ENCODE results near the gene STX11. TPM values are rescaled to one million over a fixed set of nuclear protein-coding genes. Genes with fewer than 3 reads are reported as not detected.

STX11 gene
- polyA plus RNA-seq, 1 donor (not counting 4 experiments of a cell fraction or from before 2014, with no cell fraction given), result 0.28 TPM

DNA sequence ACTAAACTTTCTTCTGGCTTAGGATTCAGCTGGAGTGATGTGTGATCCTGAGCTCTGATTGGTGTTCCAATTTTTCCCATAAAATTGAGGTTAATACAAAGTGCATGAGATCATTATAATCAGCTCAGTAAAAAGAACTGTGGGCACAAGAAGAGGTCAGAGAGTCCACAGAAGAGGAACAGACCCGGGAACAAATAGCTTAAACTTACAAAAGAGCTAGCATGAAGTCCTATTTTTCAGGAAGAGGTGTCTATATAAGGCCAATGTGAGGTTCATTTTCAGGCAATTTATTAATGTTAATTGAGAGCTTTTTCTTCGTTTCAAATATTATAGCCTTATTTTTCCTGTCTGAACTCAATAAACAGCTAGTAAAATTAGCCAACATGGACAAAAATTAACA lies 26.9 kb upstream of the STX11 start:
- DNase-seq (ENCODE audit: low read depth, low spot score) (no peak), FAIRE-seq (no peak)
- no peaks in the 10 kb centered on the region for H3K36me3 ChIP-seq (ENCODE audit: control insufficient read depth in 2 of 2, extremely low read depth in 1 of 2, insufficient read depth in 2 of 2, low read length in 2 of 2)
- no peaks in the 10 kb centered on the region for H3K27me3 ChIP-seq (ENCODE audit: control insufficient read depth, extremely low read depth, insufficient read depth, low read length)
- no peak overlapping the region for H3K4me2 ChIP-seq (ENCODE audit: control insufficient read depth, extremely low read depth, insufficient read depth, low read depth, low read length)
- TF ChIP-seq, protein P1, sequence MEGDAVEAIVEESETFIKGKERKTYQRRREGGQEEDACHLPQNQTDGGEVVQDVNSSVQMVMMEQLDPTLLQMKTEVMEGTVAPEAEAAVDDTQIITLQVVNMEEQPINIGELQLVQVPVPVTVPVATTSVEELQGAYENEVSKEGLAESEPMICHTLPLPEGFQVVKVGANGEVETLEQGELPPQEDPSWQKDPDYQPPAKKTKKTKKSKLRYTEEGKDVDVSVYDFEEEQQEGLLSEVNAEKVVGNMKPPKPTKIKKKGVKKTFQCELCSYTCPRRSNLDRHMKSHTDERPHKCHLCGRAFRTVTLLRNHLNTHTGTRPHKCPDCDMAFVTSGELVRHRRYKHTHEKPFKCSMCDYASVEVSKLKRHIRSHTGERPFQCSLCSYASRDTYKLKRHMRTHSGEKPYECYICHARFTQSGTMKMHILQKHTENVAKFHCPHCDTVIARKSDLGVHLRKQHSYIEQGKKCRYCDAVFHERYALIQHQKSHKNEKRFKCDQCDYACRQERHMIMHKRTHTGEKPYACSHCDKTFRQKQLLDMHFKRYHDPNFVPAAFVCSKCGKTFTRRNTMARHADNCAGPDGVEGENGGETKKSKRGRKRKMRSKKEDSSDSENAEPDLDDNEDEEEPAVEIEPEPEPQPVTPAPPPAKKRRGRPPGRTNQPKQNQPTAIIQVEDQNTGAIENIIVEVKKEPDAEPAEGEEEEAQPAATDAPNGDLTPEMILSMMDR (optimal IDR thresholded peaks at IDR 0.05 in 1 of 3, IDR thresholded peaks at IDR 0.05 in 1 of 3, conservative IDR thresholded peaks at IDR 0.05 in 1 of 3; ENCODE audit: extremely low read depth in 1 of 3, insufficient read depth in 2 of 3, low read length in 3 of 3), result no peak
- no peak for TF ChIP-seq EZH2 (IDR thresholded peaks at IDR 0.05; ENCODE audit: low read length)
- H3K9me3 ChIP-seq (ENCODE audit: control insufficient read depth, low read depth, low read length), result no peaks in the 10 kb centered on the region
- H3K27ac ChIP-seq (ENCODE audit: control insufficient read depth, insufficient read depth, low read length), result no peak overlapping the region
- H3K79me2 ChIP-seq (ENCODE audit: control insufficient read depth, insufficient read depth, low read length), result no peaks in the 10 kb centered on the region
- no peak overlapping the region for H3K9ac ChIP-seq (ENCODE audit: control insufficient read depth, extremely low read depth, insufficient read depth, low read length)
- no peaks in the 10 kb centered on the region for H4K20me1 ChIP-seq (ENCODE audit: control insufficient read depth, extremely low read depth, insufficient read depth, low read length)
- H2AFZ ChIP-seq (ENCODE audit: control insufficient read depth, low read length), result no peak overlapping the region
- dilution Hi-C loops (cut with MboI; ENCODE audit: extremely low pct_ligation_motif_present, low sequenced_read_pairs), result no loop called here
- no peaks in the 10 kb centered on the region for H3K9me1 ChIP-seq (ENCODE audit: control insufficient read depth, extremely low read depth, insufficient read depth, low read length)
- no peak overlapping the region for H3K4me3 ChIP-seq (ENCODE audit: control insufficient read depth in 2 of 3, extremely low read depth in 1 of 3, insufficient read depth in 2 of 3, low read depth in 1 of 3, low read length in 3 of 3)
- no peaks in the 10 kb centered on the region for H3K4me1 ChIP-seq (ENCODE audit: control insufficient read depth, extremely low read depth, insufficient read depth, low read length)

DNA sequence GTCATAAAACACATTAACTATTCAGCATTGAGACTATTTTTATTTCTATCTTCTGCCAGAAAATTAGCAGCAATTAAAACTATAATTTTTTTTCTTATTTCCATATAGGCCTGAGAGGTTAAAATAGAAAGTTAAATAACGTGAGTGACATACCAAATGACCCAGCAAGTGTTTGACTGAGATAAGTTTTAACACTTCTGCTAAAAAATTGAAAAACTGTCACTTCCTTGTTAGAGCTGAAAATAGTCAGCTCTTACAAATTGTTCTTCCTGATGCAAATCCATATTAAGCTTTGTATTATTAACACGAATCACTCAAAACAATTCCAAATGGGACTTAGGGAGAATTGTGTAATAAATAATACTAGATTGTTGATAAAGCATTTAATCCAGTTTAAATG lies 26.5 kb upstream of the STX11 start:
- no peaks in the 10 kb centered on the region for H3K27me3 ChIP-seq (ENCODE audit: control insufficient read depth, extremely low read depth, insufficient read depth, low read length)
- FAIRE-seq, result no peak
- H3K4me2 ChIP-seq (ENCODE audit: control insufficient read depth, extremely low read depth, insufficient read depth, low read depth, low read length), result no peak overlapping the region
- H3K4me3 ChIP-seq (ENCODE audit: control insufficient read depth in 2 of 3, extremely low read depth in 1 of 3, insufficient read depth in 2 of 3, low read depth in 1 of 3, low read length in 3 of 3), result no peak overlapping the region
- H2AFZ ChIP-seq (ENCODE audit: control insufficient read depth, low read length), result no peak overlapping the region
- DNase-seq (ENCODE audit: low read depth, low spot score), result no peak
- no peak overlapping the region for H3K9ac ChIP-seq (ENCODE audit: control insufficient read depth, extremely low read depth, insufficient read depth, low read length)
- TF ChIP-seq, protein P1 (optimal IDR thresholded peaks at IDR 0.05 in 1 of 3, IDR thresholded peaks at IDR 0.05 in 1 of 3, conservative IDR thresholded peaks at IDR 0.05 in 1 of 3; ENCODE audit: extremely low read depth in 1 of 3, insufficient read depth in 2 of 3, low read length in 3 of 3), result no peak
- H3K9me1 ChIP-seq (ENCODE audit: control insufficient read depth, extremely low read depth, insufficient read depth, low read length), result no peaks in the 10 kb centered on the region
- H3K9me3 ChIP-seq (ENCODE audit: control insufficient read depth, low read depth, low read length), result no peaks in the 10 kb centered on the region
- no peaks in the 10 kb centered on the region for H3K36me3 ChIP-seq (ENCODE audit: control insufficient read depth in 2 of 2, extremely low read depth in 1 of 2, insufficient read depth in 2 of 2, low read length in 2 of 2)
- no peaks in the 10 kb centered on the region for H3K79me2 ChIP-seq (ENCODE audit: control insufficient read depth, insufficient read depth, low read length)
- H4K20me1 ChIP-seq (ENCODE audit: control insufficient read depth, extremely low read depth, insufficient read depth, low read length), result no peaks in the 10 kb centered on the region
- H3K4me1 ChIP-seq (ENCODE audit: control insufficient read depth, extremely low read depth, insufficient read depth, low read length), result no peaks in the 10 kb centered on the region
- H3K27ac ChIP-seq (ENCODE audit: control insufficient read depth, insufficient read depth, low read length), result no peak overlapping the region
- dilution Hi-C loops (cut with MboI; ENCODE audit: extremely low pct_ligation_motif_present, low sequenced_read_pairs), result no loop called here

Data from keratinocyte (primary cell).